Upper lobe of left lung (tissue), 4 donors: ENCODE data around the gene PSMG4.

Experiments used
- CTCF ChIP-seq, 6 experiments: fragments of 450-650 bp in 4 of 6; fragments of 200-600 bp in 2 of 6; sonication (generic) in 2 of 6; IDR thresholded peaks; one replicate each; pipeline ENCODE4 v1.5.1; 2016 to 2019; ENCODE audit warnings: antibody characterized with exemption in 6 of 6
- POLR2AphosphoS5 ChIP-seq, 2 donors: sonication (generic); formaldehyde crosslinking; IDR thresholded peaks; one replicate each; pipeline ENCODE4 v1.5.1; 2017; ENCODE audit warnings: antibody characterized with exemption in 2 of 2

DNA sequence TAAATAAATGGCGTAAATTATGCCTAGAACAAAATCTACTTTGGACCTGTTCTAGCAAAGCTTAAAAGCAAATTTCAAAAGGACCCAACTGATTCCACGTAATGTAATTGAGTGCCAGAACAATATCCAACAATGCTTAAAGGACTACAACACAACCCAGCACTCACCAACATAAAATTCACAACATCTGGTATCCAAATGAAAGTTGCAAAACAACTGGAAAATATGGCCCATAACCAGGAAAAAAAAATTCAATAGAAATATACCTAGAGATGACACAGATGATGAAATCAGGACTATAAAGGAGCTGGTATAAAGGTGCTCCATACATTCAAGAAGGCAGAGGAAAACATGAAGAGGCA, 45.4 kb upstream of the PSMG4 start:
- TF ChIP-seq POLR2AphosphoS5 (IDR thresholded peaks at IDR 0.05) (no peak), CTCF (IDR thresholded peaks at IDR 0.05) (no peak)
